SK-N-SH (cell line): ENCODE results near the gene SEPTIN12. TPM values are rescaled to one million over a fixed set of nuclear protein-coding genes. Genes with fewer than 3 reads are reported as not detected.

Experiments used
- CTCF ChIA-PET: fragments of 300-600, 350-600 bp; formaldehyde crosslinking; extraction: SDS; loops from one replicate; lab custom pipeline; 2021; lab: Yijun Ruan, JAX
- POLR2A ChIA-PET: fragments of 350-600 bp; sonication (Branson Sonifier 250); formaldehyde crosslinking; extraction: SDS; loops from one replicate; lab custom pipeline; 2020; ENCODE audit warnings: antibody characterized with exemption, inconsistent platforms; lab: Yijun Ruan, JAX
- DNase-seq: peaks from one replicate; pipeline ENCODE4 v3.0.0; 2012
- H2AFZ ChIP-seq: fragments of 200-600 bp; sonication (generic); 2 replicates; pipeline ENCODE4 v1.8.1; 2016; ENCODE audit warnings: antibody characterized with exemption, mild to moderate bottlenecking, low read depth
- H3F3A ChIP-seq: fragments of 200-600 bp; sonication (generic); replicated peaks from 2 replicates; pipeline ENCODE3; 2016; ENCODE audit warnings: antibody characterized with exemption, mild to moderate bottlenecking; ENCODE audit not compliant: insufficient read depth
- H3K27ac ChIP-seq, 2 experiments: fragments of 200-500 bp in 1 of 2; fragments of 200-600 bp in 1 of 2; sonication (Bioruptor generic) in 1 of 2; sonication (generic), shearing (Covaris generic) in 1 of 2; 2 replicates each; pipeline versions ENCODE4 v1.5.1 to v1.6.1; 2014 to 2016; ENCODE audit warnings: low read depth in 2 of 2, inconsistent platforms in 1 of 2, low read length in 1 of 2, mild to moderate bottlenecking in 1 of 2, mixed read lengths in 1 of 2
- H3K27me3 ChIP-seq: fragments of 200-600 bp; sonication (generic), shearing (Covaris generic); 2 replicates; pipeline ENCODE4 v1.6.1; 2016; ENCODE audit warnings: mixed run types; ENCODE audit not compliant: insufficient read depth
- H3K36me3 ChIP-seq, 2 experiments: fragments of 200-500 bp in 1 of 2; fragments of 200-600 bp in 1 of 2; sonication (Bioruptor generic) in 1 of 2; sonication (generic) in 1 of 2; replicated peaks in 1 of 2; 2 replicates each; pipeline versions ENCODE3 to v1.5.1; 2014 to 2016; ENCODE audit warnings: low read length in 1 of 2, mild to moderate bottlenecking in 1 of 2; ENCODE audit not compliant: insufficient read depth in 2 of 2, control insufficient read depth in 1 of 2
- H3K4me1 ChIP-seq, 2 experiments: fragments of 200-500 bp in 1 of 2; fragments of 200-600 bp in 1 of 2; sonication (Bioruptor generic) in 1 of 2; sonication (generic), shearing (Covaris generic) in 1 of 2; 2 replicates each; pipeline versions ENCODE4 v1.5.1 to v1.6.1; 2014 to 2016; ENCODE audit warnings: low read depth in 1 of 2, low read length in 1 of 2, mixed run types in 1 of 2; ENCODE audit not compliant: insufficient read depth in 2 of 2, control insufficient read depth in 1 of 2
- H3K4me2 ChIP-seq: fragments of 200-600 bp; sonication (generic), shearing (Covaris generic); 2 replicates; pipeline ENCODE4 v1.6.1; 2017; ENCODE audit warnings: mixed run types
- H3K4me3 ChIP-seq, 2 experiments: fragments of 200-500 bp in 1 of 2; fragments of 200-600 bp in 1 of 2; sonication (Bioruptor generic) in 1 of 2; sonication (generic), shearing (Covaris generic) in 1 of 2; 2 replicates each; pipeline versions ENCODE4 v1.5.1 to v1.8.1; 2014 to 2016; ENCODE audit warnings: low read depth in 2 of 2, inconsistent platforms in 1 of 2, low read length in 1 of 2, mild to moderate bottlenecking in 1 of 2, mixed read lengths in 1 of 2, moderate library complexity in 1 of 2
- H3K79me2 ChIP-seq: fragments of 200-600 bp; sonication (generic); 2 replicates; pipeline ENCODE4 v1.8.1; 2017; ENCODE audit warnings: mild to moderate bottlenecking; ENCODE audit not compliant: insufficient read depth
- H3K9ac ChIP-seq: fragments of 200-600 bp; sonication (generic); 2 replicates; pipeline ENCODE4 v1.6.1; 2017; ENCODE audit warnings: mixed run types
- H3K9me2 ChIP-seq: fragments of 200-600 bp; sonication (generic); 2 replicates; pipeline ENCODE4 v1.6.1; 2017; ENCODE audit warnings: mixed run types
- H3K9me3 ChIP-seq: fragments of 200-600 bp; sonication (generic); 2 replicates; pipeline ENCODE4 v1.6.1; 2017; ENCODE audit warnings: mixed run types, mild to moderate bottlenecking, moderate library complexity
- H4K20me1 ChIP-seq: fragments of 200-600 bp; sonication (generic); 2 replicates; pipeline ENCODE4 v1.6.1; 2017; ENCODE audit warnings: mild to moderate bottlenecking, mixed run types; ENCODE audit not compliant: insufficient read depth
- CTCF ChIP-seq: fragments of 200-600 bp; sonication (generic); IDR thresholded peaks from 2 replicates; pipeline ENCODE4 v1.6.1; 2017; ENCODE audit warnings: antibody characterized with exemption, mild to moderate bottlenecking, moderate library complexity
- ELF1 ChIP-seq: IDR thresholded peaks from 2 replicates; pipeline ENCODE4 v1.4.0; 2012
- FOXJ3 ChIP-seq: sonication (generic); formaldehyde crosslinking; IDR thresholded peaks from 2 replicates; pipeline ENCODE4 v1.5.1; 2020; ENCODE audit warnings: mild to moderate bottlenecking, missing genetic modification reagents
- GATA2 ChIP-seq: sonication (generic); formaldehyde crosslinking; IDR thresholded peaks from 2 replicates; pipeline ENCODE4 v1.5.0; 2020; ENCODE audit warnings: mild to moderate bottlenecking, missing genetic modification reagents
- IRF3 ChIP-seq: fragments of 150-350 bp; IDR thresholded peaks from 2 replicates; pipeline ENCODE4 v1.6.1; 2016; ENCODE audit warnings: mild to moderate bottlenecking, low read depth, low read length
- JUND ChIP-seq: IDR thresholded peaks from 2 replicates; pipeline ENCODE4 v1.4.0; 2012
- MEF2A ChIP-seq: IDR thresholded peaks from 2 replicates; pipeline ENCODE4 v1.4.0; 2012; ENCODE audit warnings: low read depth, borderline replicate concordance
- MXI1 ChIP-seq: IDR thresholded peaks from 2 replicates; pipeline ENCODE4 v1.6.1; 2012; ENCODE audit warnings: mild to moderate bottlenecking, low read depth, low read length, improper control_type of control experiment
- NFIC ChIP-seq: IDR thresholded peaks from 2 replicates; pipeline ENCODE4 v1.4.0; 2012; ENCODE audit warnings: borderline replicate concordance
- NRF1 ChIP-seq: IDR thresholded peaks from 2 replicates; pipeline ENCODE4 v1.6.1; 2012; ENCODE audit warnings: low read depth, mild to moderate bottlenecking, low read length
- PBX3 ChIP-seq: IDR thresholded peaks from 2 replicates; pipeline ENCODE4; 2012
- POLR2AphosphoS5 ChIP-seq: IDR thresholded peaks from 2 replicates; pipeline ENCODE4 v1.6.1; 2012; ENCODE audit warnings: low read depth, low read length
- REST ChIP-seq: IDR thresholded peaks from 2 replicates; pipeline ENCODE4 v1.6.1; 2012; ENCODE audit warnings: mild to moderate bottlenecking, low read depth, low read length, moderate library complexity
- RFX5 ChIP-seq: IDR thresholded peaks from 2 replicates; pipeline ENCODE4 v1.6.1; 2012; ENCODE audit warnings: mild to moderate bottlenecking, improper control_type of control experiment, low read length
- RXRA ChIP-seq: IDR thresholded peaks from 2 replicates; pipeline ENCODE4 v1.4.0; 2012; ENCODE audit warnings: low read depth, mild to moderate bottlenecking, borderline replicate concordance
- SMC3 ChIP-seq: IDR thresholded peaks from 2 replicates; pipeline ENCODE4 v1.6.1; 2012; ENCODE audit warnings: low read depth, low read length, improper control_type of control experiment
- TAF1 ChIP-seq: IDR thresholded peaks from 2 replicates; pipeline ENCODE4 v1.6.1; 2012; ENCODE audit warnings: low read depth, mild to moderate bottlenecking, low read length, moderate library complexity, borderline replicate concordance
- TCF12 ChIP-seq: IDR thresholded peaks from 2 replicates; pipeline ENCODE4 v1.4.0; 2012
- USF2 ChIP-seq: fragments of 150-350 bp; IDR thresholded peaks from 2 replicates; pipeline ENCODE4 v1.6.1; 2017; ENCODE audit warnings: antibody characterized with exemption, low read length, low read depth, borderline replicate concordance
- WGBS: methylation state at CpG from one replicate; pipeline ENCODE4 v1.1.6; 2017; ENCODE audit warnings: low lambda C conversion rate; 5-methylcytosine and 5-hydroxymethylcytosine counted together
- polyA plus RNA-seq, 3 experiments: library from polyadenylated mRNA; depleted of rRNA; stranded (reverse); fragments of >200 nt; gene quantifications; 2 replicates each; pipeline ENCODE4 v1.2.3, GENCODE V29; 2012
- TF ChIP-seq, protein P1 (sequence below): IDR thresholded peaks from 2 replicates; pipeline ENCODE4 v1.4.0; 2012; ENCODE audit warnings: low read depth, borderline replicate concordance

Gene SEPTIN12
- polyA plus RNA-seq, 1 of the 3 experiments (the other 2 are of a cell fraction), result 0.07 TPM

GRCh38 chr16:4800290-4801041, 12.3 kb upstream of the SEPTIN12 start:
- POLR2A ChIA-PET, result no interaction called here
- no peaks in the 10 kb centered on the region for H3K27me3 ChIP-seq
- peaks cover 10% of the 10 kb centered on the region for H3F3A ChIP-seq
- H3K79me2 ChIP-seq, result 0 out of 2 replicates have a peak, but pooled peaks cover 7% of the 10 kb centered on the region
- WGBS, result 86% methylated on average over 8 of the region's 17 CpGs
- H3K36me3 ChIP-seq, result peaks cover 0 to 32% of the 10 kb centered on the region in 2 experiments
- H3K9me2 ChIP-seq, result no peaks in the 10 kb centered on the region
- no peak for TF ChIP-seq REST
- TF ChIP-seq POLR2AphosphoS5, result no peak
- TF ChIP-seq, protein P1, sequence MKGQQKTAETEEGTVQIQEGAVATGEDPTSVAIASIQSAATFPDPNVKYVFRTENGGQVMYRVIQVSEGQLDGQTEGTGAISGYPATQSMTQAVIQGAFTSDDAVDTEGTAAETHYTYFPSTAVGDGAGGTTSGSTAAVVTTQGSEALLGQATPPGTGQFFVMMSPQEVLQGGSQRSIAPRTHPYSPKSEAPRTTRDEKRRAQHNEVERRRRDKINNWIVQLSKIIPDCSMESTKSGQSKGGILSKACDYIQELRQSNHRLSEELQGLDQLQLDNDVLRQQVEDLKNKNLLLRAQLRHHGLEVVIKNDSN, result no peak
- TF ChIP-seq PBX3, result no peak
- TF ChIP-seq FOXJ3 (CRISPR knock-in tag), result no peak
- TF ChIP-seq NRF1, result no peak
- TF ChIP-seq CTCF, result no peak
- no peak for TF ChIP-seq TAF1
- no peak for TF ChIP-seq ELF1
- TF ChIP-seq GATA2 (CRISPR knock-in tag), result no peak
- TF ChIP-seq JUND, result no peak
- no peak for TF ChIP-seq MXI1
- TF ChIP-seq IRF3, result no peak
- TF ChIP-seq RFX5, result no peak
- TF ChIP-seq MEF2A, result no peak
- no peak for TF ChIP-seq TCF12
- TF ChIP-seq USF2, result no peak
- TF ChIP-seq NFIC, result no peak
- no peak for TF ChIP-seq RXRA
- TF ChIP-seq SMC3, result no peak
- peaks cover 0 to 18% of the 10 kb centered on the region in 2 experiments; a peak in 3 of 4 replicates for H3K4me1 ChIP-seq
- no peaks in the 10 kb centered on the region for H4K20me1 ChIP-seq
- no peak for DNase-seq
- no peaks in the 10 kb centered on the region for H3K9me3 ChIP-seq
- no peak overlapping the region for H3K9ac ChIP-seq
- H3K27ac ChIP-seq, result no peak overlapping the region; a peak in 1 of 4 replicates
- H2AFZ ChIP-seq, result no peak overlapping the region
- no peak overlapping the region for H3K4me3 ChIP-seq
- 0 out of 2 replicates have a peak overlapping the region, but pooled peaks have one; percentile 95 for H3K4me2 ChIP-seq
- CTCF ChIA-PET, result no interaction called here
